ENCODE data around the gene KIF1C. TPM values are rescaled to one million over a fixed set of nuclear protein-coding genes. Genes with fewer than 3 reads are reported as not detected.
A peak's percentile ranks its signal among the peaks of the same experiment; 100 is the strongest.

Gene KIF1C
- total RNA-seq, 6 experiments from 2014 or later: 59.8 to 112 (median 99.3) TPM

DNA sequence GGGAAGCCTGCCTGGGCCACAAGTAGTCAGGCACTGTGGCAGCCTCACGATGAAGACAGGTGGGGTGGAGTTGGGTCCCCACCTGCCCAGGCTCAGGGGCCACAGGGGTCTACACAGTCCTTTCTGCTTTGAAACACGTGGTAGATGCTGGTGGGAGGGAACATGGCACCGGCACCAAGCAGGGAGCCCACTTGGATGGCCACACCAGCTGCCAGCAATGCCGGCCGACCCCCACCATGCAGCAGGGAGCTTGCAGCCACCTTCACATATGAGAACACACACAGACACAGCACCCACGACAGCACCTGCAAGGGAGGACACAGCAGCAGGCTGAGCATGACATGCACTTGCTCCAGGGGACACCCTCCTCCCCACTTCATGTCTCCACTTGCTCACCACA is 35.1 kb downstream of the KIF1C start:
- intact Hi-C loops (cut with DNase I): no loop called here
- no peak for DNase-seq

DNA sequence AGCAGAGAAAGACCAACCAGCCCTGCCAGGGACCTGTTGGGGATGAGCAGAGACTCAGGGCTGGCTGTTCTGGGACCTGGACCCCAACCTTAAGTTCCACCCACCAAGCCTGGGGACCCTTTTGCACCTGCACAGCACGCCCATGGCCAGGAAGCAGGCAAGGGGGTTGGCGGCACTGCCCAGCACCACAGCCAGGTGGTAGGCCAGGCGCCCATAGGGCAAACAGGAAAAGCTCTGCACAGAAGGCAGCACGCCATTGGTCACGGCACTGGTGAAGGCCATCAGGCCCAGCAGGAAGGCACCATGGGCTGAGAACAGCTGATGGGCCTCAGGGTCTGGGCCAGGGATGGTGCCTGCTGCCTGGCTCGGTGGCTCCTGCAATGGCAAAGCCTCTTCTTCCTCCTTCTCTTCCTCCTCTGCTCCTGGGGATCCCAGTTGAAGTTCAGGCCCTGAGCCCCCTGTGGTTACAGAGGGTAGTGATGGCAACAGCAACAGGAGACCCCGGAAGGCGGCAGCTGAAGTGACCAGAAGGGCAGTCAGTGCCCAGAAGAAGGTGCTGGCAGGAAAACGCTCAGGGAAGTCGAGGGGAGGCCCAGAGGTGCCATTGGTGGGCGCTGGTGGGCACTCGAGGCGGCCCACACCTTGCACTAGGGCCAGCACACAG is 35.7 kb downstream of the KIF1C start:
- Histone ChIP-seq H3K4me3 (no peak overlapping the region), H3K36me3 (no peaks in the 10 kb centered on the region), H3K27me3 (no peaks in the 10 kb centered on the region), H3K9me3 (no peaks in the 10 kb centered on the region), H3K27ac (no peak overlapping the region), H3K4me1 (peaks cover 0 to 4% (median 1%) of the 10 kb centered on the region in 4 donors)
- WGBS (ENCODE audit: insufficient coverage, low coverage, low lambda C conversion rate, missing lambda C conversion rate): no CpG with 5 or more reads among the region's 13 CpGs
- ATAC-seq (no peak), DNase-seq (no peak)
- intact Hi-C loops (cut with DNase I): no loop called here
- TF ChIP-seq, protein P1, sequence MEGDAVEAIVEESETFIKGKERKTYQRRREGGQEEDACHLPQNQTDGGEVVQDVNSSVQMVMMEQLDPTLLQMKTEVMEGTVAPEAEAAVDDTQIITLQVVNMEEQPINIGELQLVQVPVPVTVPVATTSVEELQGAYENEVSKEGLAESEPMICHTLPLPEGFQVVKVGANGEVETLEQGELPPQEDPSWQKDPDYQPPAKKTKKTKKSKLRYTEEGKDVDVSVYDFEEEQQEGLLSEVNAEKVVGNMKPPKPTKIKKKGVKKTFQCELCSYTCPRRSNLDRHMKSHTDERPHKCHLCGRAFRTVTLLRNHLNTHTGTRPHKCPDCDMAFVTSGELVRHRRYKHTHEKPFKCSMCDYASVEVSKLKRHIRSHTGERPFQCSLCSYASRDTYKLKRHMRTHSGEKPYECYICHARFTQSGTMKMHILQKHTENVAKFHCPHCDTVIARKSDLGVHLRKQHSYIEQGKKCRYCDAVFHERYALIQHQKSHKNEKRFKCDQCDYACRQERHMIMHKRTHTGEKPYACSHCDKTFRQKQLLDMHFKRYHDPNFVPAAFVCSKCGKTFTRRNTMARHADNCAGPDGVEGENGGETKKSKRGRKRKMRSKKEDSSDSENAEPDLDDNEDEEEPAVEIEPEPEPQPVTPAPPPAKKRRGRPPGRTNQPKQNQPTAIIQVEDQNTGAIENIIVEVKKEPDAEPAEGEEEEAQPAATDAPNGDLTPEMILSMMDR (IDR thresholded peaks at IDR 0.05): no peak
- no peak for TF ChIP-seq POLR2A (IDR thresholded peaks at IDR 0.05)

More for the DNA sequence above, 35.1 kb downstream of the KIF1C start:
- no peak for TF ChIP-seq POLR2A (IDR thresholded peaks at IDR 0.05)
- TF ChIP-seq, protein P1 (IDR thresholded peaks at IDR 0.05): no peak
- no peaks in the 10 kb centered on the region for H3K27me3 ChIP-seq
- peaks cover 0 to 4% (median 1%) of the 10 kb centered on the region in 4 donors for H3K4me1 ChIP-seq
- H3K27ac ChIP-seq: no peak overlapping the region
- ATAC-seq: no peak
- no CpG with 5 or more reads among the region's 6 CpGs for WGBS (ENCODE audit: insufficient coverage, low coverage, low lambda C conversion rate, missing lambda C conversion rate)
- H3K4me3 ChIP-seq: no peak overlapping the region
- no peaks in the 10 kb centered on the region for H3K36me3 ChIP-seq
- no peaks in the 10 kb centered on the region for H3K9me3 ChIP-seq

DNA sequence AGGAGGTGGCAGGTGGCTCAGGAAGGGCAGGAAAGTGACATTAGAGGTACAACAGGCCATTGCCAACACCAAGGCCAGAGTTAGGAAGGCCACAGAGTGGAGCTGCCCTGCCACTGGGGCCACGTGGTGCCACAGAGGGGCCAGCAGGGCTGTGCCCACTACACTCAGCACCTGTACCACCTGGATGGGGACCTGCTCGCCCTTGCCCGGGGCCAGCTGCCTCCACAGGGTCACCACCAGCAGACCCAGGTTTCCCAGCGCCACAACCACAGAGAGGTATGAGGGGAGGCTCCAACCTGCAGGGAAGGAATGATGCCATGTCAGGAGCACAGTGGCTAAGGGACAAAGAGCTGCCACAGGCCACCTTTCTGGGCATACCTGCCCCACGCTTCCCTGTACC is 36.3 kb downstream of the KIF1C start:
- Histone ChIP-seq H3K9me3 (no peaks in the 10 kb centered on the region), H3K4me1 (peaks cover 0 to 4% (median 1%) of the 10 kb centered on the region in 4 donors), H3K36me3 (no peaks in the 10 kb centered on the region), H3K27me3 (no peaks in the 10 kb centered on the region), H3K27ac (no peak overlapping the region), H3K4me3 (no peak overlapping the region)
- intact Hi-C loops (cut with DNase I): no loop called here
- WGBS (ENCODE audit: insufficient coverage, low coverage, low lambda C conversion rate, missing lambda C conversion rate): no CpG with 5 or more reads among the region's 5 CpGs
- no peak for TF ChIP-seq POLR2A (IDR thresholded peaks at IDR 0.05)
- TF ChIP-seq, protein P1 (IDR thresholded peaks at IDR 0.05): no peak
- DNase-seq: no peak
- ATAC-seq: peak in 1 of 4 donors; percentile 9

DNA sequence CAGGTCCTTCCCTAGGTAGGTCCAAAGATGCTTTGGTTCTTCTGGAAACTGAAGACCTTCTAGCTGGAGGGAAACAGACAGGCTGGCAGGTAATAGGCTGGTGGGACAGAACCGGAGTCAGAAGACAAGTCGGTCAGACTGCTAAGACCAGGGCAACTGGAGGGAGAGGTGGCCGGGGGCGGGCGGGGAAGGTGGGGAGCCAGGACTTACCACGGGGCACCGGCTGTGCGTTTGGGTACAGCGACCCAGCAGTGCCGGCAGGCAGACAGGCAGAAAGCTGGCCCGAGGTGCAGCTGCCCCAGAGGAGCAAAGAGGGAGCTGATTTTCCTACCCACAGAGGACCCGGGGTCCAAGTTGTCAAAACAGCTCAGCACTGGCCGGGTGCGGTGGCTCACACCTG is 36.9 kb downstream of the KIF1C start:
- Histone ChIP-seq H3K9me3 (no peaks in the 10 kb centered on the region), H3K27ac (no peak overlapping the region), H3K27me3 (no peaks in the 10 kb centered on the region), H3K36me3 (no peaks in the 10 kb centered on the region), H3K4me3 (no peak overlapping the region), H3K4me1 (peaks cover 0 to 4% (median 1%) of the 10 kb centered on the region in 4 donors)
- no peak for ATAC-seq
- intact Hi-C loops (cut with DNase I): no loop called here
- 83% methylated on average over 1 of the region's 14 CpGs for WGBS (ENCODE audit: insufficient coverage, low coverage, low lambda C conversion rate, missing lambda C conversion rate)
- TF ChIP-seq, protein P1 (IDR thresholded peaks at IDR 0.05): no peak
- no peak for TF ChIP-seq POLR2A (IDR thresholded peaks at IDR 0.05)
- DNase-seq: no peak

Measured in right lobe of liver (tissue), 6 donors.